Memory B cell (primary cell): ENCODE results near the gene NDUFV2.

ENCODE experiments used
- ATAC-seq: fragments of 150-1000 bp; cut with Tn5 transposase; 2 replicates; pipeline ENCODE4 v1.10.0; 2021; ENCODE audit warnings: low read depth, mild to moderate bottlenecking, moderate library complexity
- DNase-seq, 2 donors: peaks; one replicate each; pipeline ENCODE4 v3.0.0; 2022; ENCODE audit warnings: low spot score in 2 of 2
- H3K27ac Mint-ChIP-seq: one replicate; pipeline ENCODE4 v1.8.0; 2022; ENCODE audit warnings: mild to moderate bottlenecking, moderate library complexity, mixed read lengths
- H3K27me3 Mint-ChIP-seq: one replicate; pipeline ENCODE4 v1.8.0; 2022; ENCODE audit warnings: mixed read lengths
- H3K36me3 Mint-ChIP-seq: one replicate; pipeline ENCODE4 v1.8.0; 2022; ENCODE audit warnings: mild to moderate bottlenecking, mixed read lengths
- H3K4me1 Mint-ChIP-seq: one replicate; pipeline ENCODE4 v1.8.0; 2022; ENCODE audit warnings: mixed read lengths
- H3K4me3 Mint-ChIP-seq: one replicate; pipeline ENCODE4 v1.8.0; 2022; ENCODE audit warnings: mild to moderate bottlenecking, moderate library complexity, mixed read lengths
- H3K9me3 Mint-ChIP-seq: one replicate; pipeline ENCODE4 v1.8.0; 2022; ENCODE audit warnings: mixed read lengths

Gene NDUFV2

GRCh38 chr18:9095297-9096006 lies 7.0 kb upstream of the NDUFV2 start:
- H3K4me1 Mint-ChIP-seq, result peaks cover 25% of the 10 kb centered on the region
- H3K27me3 Mint-ChIP-seq, result no peaks in the 10 kb centered on the region
- H3K27ac Mint-ChIP-seq, result peak overlapping the region; percentile 95
- no peaks in the 10 kb centered on the region for H3K36me3 Mint-ChIP-seq
- no peaks in the 10 kb centered on the region for H3K9me3 Mint-ChIP-seq
- peak overlapping the region; percentile 73 for H3K4me3 Mint-ChIP-seq
- DNase-seq (peak in 1 of 2 donors; percentile 21), ATAC-seq (peak; percentile 93)

- DNase-seq (no peak), ATAC-seq (no peak)
- Mint-ChIP-seq H3K27ac (peak overlapping the region; percentile 95), H3K4me3 (peak overlapping the region; percentile 73), H3K36me3 (no peaks in the 10 kb centered on the region), H3K27me3 (no peaks in the 10 kb centered on the region), H3K4me1 (peaks cover 22% of the 10 kb centered on the region), H3K9me3 (no peaks in the 10 kb centered on the region)
These were observed 6.5 kb upstream of the NDUFV2 start for GRCh38 chr18:9096007-9096371.

GRCh38 chr18:9096685-9097084 lies 5.8 kb upstream of the NDUFV2 start:
- Mint-ChIP-seq H3K27ac (peak overlapping the region; percentile 72), H3K4me1 (peaks cover 19% of the 10 kb centered on the region), H3K36me3 (no peaks in the 10 kb centered on the region), H3K9me3 (no peaks in the 10 kb centered on the region), H3K27me3 (no peaks in the 10 kb centered on the region), H3K4me3 (no peak overlapping the region)
- DNase-seq (no peak), ATAC-seq (no peak)

- H3K4me1 Mint-ChIP-seq, result peaks cover 19% of the 10 kb centered on the region
- DNase-seq (no peak), ATAC-seq (no peak)
- H3K27me3 Mint-ChIP-seq, result no peaks in the 10 kb centered on the region
- H3K27ac Mint-ChIP-seq, result no peak overlapping the region
- no peaks in the 10 kb centered on the region for H3K9me3 Mint-ChIP-seq
- H3K4me3 Mint-ChIP-seq, result no peak overlapping the region
- no peaks in the 10 kb centered on the region for H3K36me3 Mint-ChIP-seq
These were observed 5.2 kb upstream of the NDUFV2 start for GRCh38 chr18:9097349-9097748.

- Mint-ChIP-seq H3K4me3 (no peak overlapping the region), H3K36me3 (peaks cover 7% of the 10 kb centered on the region), H3K9me3 (no peaks in the 10 kb centered on the region), H3K4me1 (peaks cover 20% of the 10 kb centered on the region), H3K27ac (peak overlapping the region; percentile 93), H3K27me3 (no peaks in the 10 kb centered on the region)
- ATAC-seq (no peak), DNase-seq (no peak)
These were observed 1.7 kb upstream of the NDUFV2 start for GRCh38 chr18:9100796-9101195.

- peaks cover 8% of the 10 kb centered on the region for H3K36me3 Mint-ChIP-seq
- H3K4me3 Mint-ChIP-seq, result peak overlapping the region; percentile 97
- H3K9me3 Mint-ChIP-seq, result no peaks in the 10 kb centered on the region
- ATAC-seq (peak; percentile 49), DNase-seq (peak in 1 of 2 donors; percentile 30)
- no peaks in the 10 kb centered on the region for H3K27me3 Mint-ChIP-seq
- H3K4me1 Mint-ChIP-seq, result peaks cover 25% of the 10 kb centered on the region
- H3K27ac Mint-ChIP-seq, result peak overlapping the region; percentile 93
These were observed 580 bp upstream of the NDUFV2 start for GRCh38 chr18:9101730-9102507.

GRCh38 chr18:9103376-9103873 lies 926 bp downstream of the NDUFV2 start:
- Mint-ChIP-seq H3K36me3 (peaks cover 8% of the 10 kb centered on the region), H3K9me3 (no peaks in the 10 kb centered on the region), H3K4me3 (peak overlapping the region; percentile 97), H3K27me3 (no peaks in the 10 kb centered on the region), H3K4me1 (peaks cover 34% of the 10 kb centered on the region), H3K27ac (peak overlapping the region; percentile 93)
- DNase-seq, result no peak
- no peak for ATAC-seq

- Mint-ChIP-seq H3K27me3 (no peaks in the 10 kb centered on the region), H3K36me3 (peaks cover 8% of the 10 kb centered on the region), H3K27ac (peak overlapping the region; percentile 93), H3K4me3 (peak overlapping the region; percentile 97), H3K4me1 (peaks cover 39% of the 10 kb centered on the region), H3K9me3 (no peaks in the 10 kb centered on the region)
- no peak for ATAC-seq
- no peak for DNase-seq
These were observed 1.9 kb downstream of the NDUFV2 start for GRCh38 chr18:9104244-9104901.

- H3K4me1 Mint-ChIP-seq, result peaks cover 45% of the 10 kb centered on the region
- ATAC-seq (no peak), DNase-seq (no peak)
- no peaks in the 10 kb centered on the region for H3K9me3 Mint-ChIP-seq
- H3K27me3 Mint-ChIP-seq, result no peaks in the 10 kb centered on the region
- H3K36me3 Mint-ChIP-seq, result peaks cover 8% of the 10 kb centered on the region
- peak overlapping the region; percentile 72 for H3K4me3 Mint-ChIP-seq
- peak overlapping the region; percentile 93 for H3K27ac Mint-ChIP-seq
These were observed 2.9 kb downstream of the NDUFV2 start for GRCh38 chr18:9105420-9105819.

- Mint-ChIP-seq H3K9me3 (no peaks in the 10 kb centered on the region), H3K4me3 (peak overlapping the region; percentile 72), H3K36me3 (peaks cover 8% of the 10 kb centered on the region), H3K27ac (peak overlapping the region; percentile 93), H3K27me3 (no peaks in the 10 kb centered on the region), H3K4me1 (peaks cover 50% of the 10 kb centered on the region)
- ATAC-seq (no peak), DNase-seq (no peak)
These were observed 3.6 kb downstream of the NDUFV2 start for GRCh38 chr18:9106094-9106493.

GRCh38 chr18:9106800-9107584 lies 4.5 kb downstream of the NDUFV2 start:
- no peaks in the 10 kb centered on the region for H3K27me3 Mint-ChIP-seq
- ATAC-seq (no peak), DNase-seq (no peak)
- peak overlapping the region; percentile 93 for H3K27ac Mint-ChIP-seq
- no peaks in the 10 kb centered on the region for H3K9me3 Mint-ChIP-seq
- H3K4me3 Mint-ChIP-seq, result peak overlapping the region; percentile 60
- H3K4me1 Mint-ChIP-seq, result peaks cover 52% of the 10 kb centered on the region
- peaks cover 8% of the 10 kb centered on the region for H3K36me3 Mint-ChIP-seq

GRCh38 chr18:9108911-9109310 lies 6.4 kb downstream of the NDUFV2 start:
- Mint-ChIP-seq H3K36me3 (peaks cover 9% of the 10 kb centered on the region), H3K4me3 (no peak overlapping the region), H3K27ac (peak overlapping the region; percentile 36), H3K4me1 (peaks cover 62% of the 10 kb centered on the region), H3K27me3 (no peaks in the 10 kb centered on the region), H3K9me3 (no peaks in the 10 kb centered on the region)
- DNase-seq (no peak), ATAC-seq (no peak)

- H3K27ac Mint-ChIP-seq, result peak overlapping the region; percentile 36
- no peaks in the 10 kb centered on the region for H3K27me3 Mint-ChIP-seq
- peaks cover 56% of the 10 kb centered on the region for H3K4me1 Mint-ChIP-seq
- ATAC-seq (no peak), DNase-seq (no peak)
- no peaks in the 10 kb centered on the region for H3K9me3 Mint-ChIP-seq
- no peak overlapping the region for H3K4me3 Mint-ChIP-seq
- H3K36me3 Mint-ChIP-seq, result peaks cover 5% of the 10 kb centered on the region
These were observed 7.0 kb downstream of the NDUFV2 start for GRCh38 chr18:9109523-9109922.
